Lower leg skin (tissue), 4 donors: ENCODE data around the gene SV2C. TPM values are rescaled to one million over a fixed set of nuclear protein-coding genes. Genes with fewer than 3 reads are reported as not detected.
A peak's percentile ranks its signal among the peaks of the same experiment; 100 is the strongest.

ENCODE experiments used
- DNase-seq, 2 donors: peaks; one replicate each; pipeline ENCODE4 v3.0.0-alpha.2; 2019; ENCODE audit warnings: low spot score in 2 of 2
- H3K4me3 ChIP-seq: fragments of 200-600 bp; sonication (generic); 2 replicates; pipeline ENCODE4 v1.5.1; 2017; ENCODE audit warnings: mild to moderate bottlenecking, low read depth; ENCODE audit not compliant: poor library complexity, severe bottlenecking
- POLR2A ChIP-seq, 2 donors: fragments of 450-650 bp; IDR thresholded peaks; one replicate each; pipeline ENCODE4 v1.6.1; 2016 to 2017; ENCODE audit warnings: antibody characterized with exemption in 2 of 2, mild to moderate bottlenecking in 1 of 2, moderate library complexity in 1 of 2
- WGBS, 2 donors: methylation state at CpG; one replicate each; pipeline ENCODE4 v1.1.5; 2018; 5-methylcytosine and 5-hydroxymethylcytosine counted together
- intact Hi-C: fragments of 100-400 bp; cut with DNase I; formaldehyde crosslinking; loops from one replicate; pipeline ENCODE4 v1.15.0; 2023; ENCODE audit warnings: low total_unique reads
- total RNA-seq, 4 donors: library from RNA; depleted of rRNA; stranded (reverse); fragments of >200 nt; gene quantifications; one replicate each; pipeline ENCODE4 v1.1.0, GENCODE V29; 2016
- TF ChIP-seq, protein P1 (sequence below), 3 donors: fragments of 450-650 bp; IDR thresholded peaks; one replicate each; pipeline ENCODE4 v1.5.1; 2016; ENCODE audit warnings: antibody characterized with exemption in 3 of 3, mild to moderate bottlenecking in 3 of 3, moderate library complexity in 2 of 3

SV2C gene
- total RNA-seq, 4 donors from 2014 or later: 0.04 to 0.63 (median 0.24) TPM

DNA sequence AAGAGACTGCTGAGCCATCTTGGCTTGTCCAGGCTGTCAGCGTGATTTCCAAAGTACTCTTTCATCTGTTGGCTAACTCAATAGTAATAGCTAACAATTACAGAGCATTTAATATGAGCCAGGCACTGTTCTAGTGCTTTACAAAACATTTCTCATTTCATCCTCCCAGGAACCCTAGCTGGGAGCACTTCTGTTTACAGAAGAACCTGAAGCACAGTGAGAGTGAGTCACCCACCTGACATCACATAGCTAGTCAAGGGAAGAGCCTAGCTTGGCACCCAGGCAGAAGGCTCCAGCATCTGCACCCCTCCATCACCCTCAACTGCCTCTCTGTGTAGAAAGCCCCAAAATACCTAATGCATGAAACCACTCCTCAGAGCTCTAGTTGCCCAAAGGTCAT is 262.4 kb downstream of the SV2C start:
- no peak overlapping the region for H3K4me3 ChIP-seq
- no peak for DNase-seq
- WGBS, 2 donors: 79 to 86% methylated on average over 1 of the region's 1 CpG
- intact Hi-C loops: no loop called here
- TF ChIP-seq, protein P1, sequence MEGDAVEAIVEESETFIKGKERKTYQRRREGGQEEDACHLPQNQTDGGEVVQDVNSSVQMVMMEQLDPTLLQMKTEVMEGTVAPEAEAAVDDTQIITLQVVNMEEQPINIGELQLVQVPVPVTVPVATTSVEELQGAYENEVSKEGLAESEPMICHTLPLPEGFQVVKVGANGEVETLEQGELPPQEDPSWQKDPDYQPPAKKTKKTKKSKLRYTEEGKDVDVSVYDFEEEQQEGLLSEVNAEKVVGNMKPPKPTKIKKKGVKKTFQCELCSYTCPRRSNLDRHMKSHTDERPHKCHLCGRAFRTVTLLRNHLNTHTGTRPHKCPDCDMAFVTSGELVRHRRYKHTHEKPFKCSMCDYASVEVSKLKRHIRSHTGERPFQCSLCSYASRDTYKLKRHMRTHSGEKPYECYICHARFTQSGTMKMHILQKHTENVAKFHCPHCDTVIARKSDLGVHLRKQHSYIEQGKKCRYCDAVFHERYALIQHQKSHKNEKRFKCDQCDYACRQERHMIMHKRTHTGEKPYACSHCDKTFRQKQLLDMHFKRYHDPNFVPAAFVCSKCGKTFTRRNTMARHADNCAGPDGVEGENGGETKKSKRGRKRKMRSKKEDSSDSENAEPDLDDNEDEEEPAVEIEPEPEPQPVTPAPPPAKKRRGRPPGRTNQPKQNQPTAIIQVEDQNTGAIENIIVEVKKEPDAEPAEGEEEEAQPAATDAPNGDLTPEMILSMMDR (IDR thresholded peaks at IDR 0.05): no peak
- TF ChIP-seq POLR2A (IDR thresholded peaks at IDR 0.05): no peak

DNA sequence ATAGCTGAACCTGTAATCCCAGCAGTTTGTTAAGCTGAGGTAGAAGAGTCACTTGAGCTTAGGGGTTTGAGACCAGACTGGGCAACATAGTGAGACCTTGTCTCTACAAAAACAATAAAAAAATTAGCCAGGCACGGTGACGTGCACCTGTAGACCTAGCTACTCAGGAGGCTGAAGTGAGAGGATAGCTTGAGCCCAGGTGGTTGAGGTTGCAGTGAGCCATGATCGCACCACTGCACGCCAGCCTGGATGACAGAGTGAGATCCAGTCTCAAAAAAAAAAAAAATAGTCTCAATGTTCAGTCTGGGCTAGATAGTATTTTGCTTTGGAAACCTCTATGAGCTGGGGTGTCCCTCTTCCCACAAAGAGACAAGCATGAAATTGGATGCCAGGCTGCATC is 268.0 kb downstream of the SV2C start:
- TF ChIP-seq, protein P1 (IDR thresholded peaks at IDR 0.05): no peak
- TF ChIP-seq POLR2A (IDR thresholded peaks at IDR 0.05): no peak
- intact Hi-C loops: no loop called here
- H3K4me3 ChIP-seq: no peak overlapping the region
- WGBS, 2 donors: 71 to 84% methylated on average over 4 of the region's 4 CpGs
- DNase-seq: no peak

DNA sequence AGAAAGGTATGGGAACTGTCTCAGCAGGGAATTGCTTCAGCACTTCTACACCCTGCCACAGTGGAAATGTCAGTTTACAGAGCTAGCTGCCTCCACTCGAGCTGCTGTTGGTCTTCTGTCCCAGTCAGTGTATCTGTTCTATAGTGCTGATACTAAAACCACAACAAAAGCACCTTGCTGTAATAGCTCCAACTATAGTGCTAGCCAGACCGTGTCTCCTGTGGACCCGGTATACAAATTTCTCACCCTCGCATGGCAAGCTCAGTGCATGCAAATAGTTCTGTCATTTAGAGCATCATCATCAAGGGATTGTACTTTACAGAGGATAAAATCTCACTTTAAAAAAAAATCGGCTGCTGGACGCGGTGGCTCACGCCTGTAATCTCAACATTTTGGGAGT is 268.4 kb downstream of the SV2C start:
- no peak for DNase-seq
- 77 to 88% methylated on average over 8 of the region's 8 CpGs for WGBS, 2 donors
- no peak for TF ChIP-seq POLR2A (IDR thresholded peaks at IDR 0.05)
- TF ChIP-seq, protein P1 (IDR thresholded peaks at IDR 0.05): no peak
- H3K4me3 ChIP-seq: no peak overlapping the region
- intact Hi-C loops: no loop called here

DNA sequence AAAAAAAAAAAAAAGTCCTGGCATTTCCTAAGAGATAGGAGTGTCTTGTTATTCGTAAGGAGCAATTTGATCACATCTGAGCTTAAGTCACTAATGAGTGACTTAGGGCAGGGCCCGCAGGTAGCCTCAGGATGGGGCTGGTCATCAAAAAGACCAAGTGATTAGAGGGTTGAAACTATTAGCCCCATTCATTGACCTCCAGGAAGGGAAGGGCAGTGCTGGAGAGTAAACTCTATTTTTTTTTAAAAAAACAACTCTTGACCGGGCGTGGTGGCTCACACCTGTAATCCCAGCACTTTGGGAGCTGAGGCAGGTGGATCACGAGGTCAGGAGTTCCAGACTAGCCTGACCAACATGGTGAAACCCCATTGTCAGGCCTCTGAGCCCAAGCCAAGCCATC is 273.7 kb downstream of the SV2C start:
- WGBS, 2 donors: 82 to 90% methylated on average over 5 of the region's 5 CpGs
- DNase-seq: no peak
- TF ChIP-seq, protein P1 (IDR thresholded peaks at IDR 0.05): no peak
- no peak for TF ChIP-seq POLR2A (IDR thresholded peaks at IDR 0.05)
- no peak overlapping the region for H3K4me3 ChIP-seq
- intact Hi-C loops: no loop called here

DNA sequence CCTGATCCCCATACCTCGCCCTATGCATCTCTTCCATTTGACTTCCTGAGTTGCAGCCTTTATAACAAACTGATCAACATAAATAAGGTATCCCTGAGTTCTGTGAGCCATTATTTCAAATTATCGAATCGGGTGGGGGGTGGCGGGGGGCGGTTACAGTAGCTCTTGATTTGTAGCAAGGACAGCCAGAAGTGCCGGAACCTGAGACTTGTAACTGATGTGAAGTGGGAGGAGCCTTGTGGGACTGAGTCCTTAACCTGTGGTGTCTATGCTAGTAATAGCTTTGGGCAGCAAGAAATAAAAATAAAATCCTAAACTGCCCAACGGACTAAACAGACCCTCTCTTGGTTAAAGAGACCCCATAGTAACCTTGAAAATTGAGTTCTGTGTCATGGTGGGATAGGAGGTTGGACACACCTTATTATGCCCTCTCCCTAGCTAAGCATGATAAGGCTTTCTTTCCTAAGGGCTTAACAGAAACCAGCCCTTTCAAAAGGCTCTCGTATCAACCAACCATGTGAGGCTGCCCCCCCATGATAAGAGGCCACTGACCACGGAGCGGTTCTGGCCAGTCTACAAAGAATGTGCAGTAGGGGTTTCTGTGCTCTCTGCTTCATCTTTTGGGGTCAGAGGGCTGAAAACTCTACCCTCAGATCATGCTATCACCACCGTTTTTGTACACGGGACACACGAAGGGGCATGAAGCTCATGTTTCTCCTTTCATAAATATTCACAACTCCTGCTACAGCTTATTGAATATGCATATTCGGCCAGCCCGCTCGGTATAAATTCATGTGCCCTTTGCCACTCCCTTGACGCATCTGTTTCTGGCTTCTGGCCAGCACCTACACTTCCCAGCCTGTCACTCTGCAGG is 280.4 kb downstream of the SV2C start:
- intact Hi-C loops: no loop called here
- WGBS, 2 donors: 53 to 60% methylated on average over 17 of the region's 17 CpGs
- peak; percentile 46 to 86 for DNase-seq

More for the DNA sequence above, 280.4 kb downstream of the SV2C start:
- no peak for TF ChIP-seq POLR2A (IDR thresholded peaks at IDR 0.05)
- TF ChIP-seq, protein P1 (IDR thresholded peaks at IDR 0.05): no peak
- H3K4me3 ChIP-seq: no peak overlapping the region
